Dendritic cell treated with granulocyte-macrophage colony-stimulating factor and Interleukin-4, amounts not matched to agents 40 ng/mL and 50 ng/mL, for 4 days (primary cell): ENCODE measurements around the gene ALDH1A1.

Experiments
- H3K27ac Mint-ChIP-seq: one replicate; pipeline ENCODE4 v1.8.0; 2022; ENCODE audit warnings: mild to moderate bottlenecking, mixed read lengths
- H3K27me3 Mint-ChIP-seq: one replicate; pipeline ENCODE4 v1.8.0; 2022; ENCODE audit warnings: mild to moderate bottlenecking, mixed read lengths
- H3K36me3 Mint-ChIP-seq: one replicate; pipeline ENCODE4 v1.8.0; 2022; ENCODE audit warnings: low read depth, mixed read lengths
- H3K4me1 Mint-ChIP-seq: one replicate; pipeline ENCODE4 v1.8.0; 2022; ENCODE audit warnings: low read depth, mixed read lengths
- H3K4me3 Mint-ChIP-seq: one replicate; pipeline ENCODE4 v1.8.0; 2022; ENCODE audit warnings: mild to moderate bottlenecking, moderate library complexity, mixed read lengths
- H3K9me3 Mint-ChIP-seq: one replicate; pipeline ENCODE4 v1.8.0; 2022; ENCODE audit warnings: mixed read lengths
- intact Hi-C: fragments of 100-400 bp; cut with micrococcal nuclease; formaldehyde crosslinking; loops from one replicate; pipeline ENCODE4 v1.15.0; 2022

ALDH1A1 gene

GRCh38 chr9:72958485-72959281, 5.8 kb upstream of the ALDH1A1 start:
- no peaks in the 10 kb centered on the region for H3K27me3 Mint-ChIP-seq

GRCh38 chr9:72955571-72955970, 2.7 kb upstream of the ALDH1A1 start:
- Mint-ChIP-seq H3K27me3 (no peaks in the 10 kb centered on the region), H3K27ac (peak overlapping the region; percentile 30), H3K9me3 (no peaks in the 10 kb centered on the region), H3K4me1 (peaks cover 32% of the 10 kb centered on the region), H3K36me3 (peaks cover 5% of the 10 kb centered on the region), H3K4me3 (no peak overlapping the region)
- intact Hi-C loops = loop anchor here (10.0 kb wide), 1 partner anchor 651 kb away; no protein-coding TSS in a partner anchor

More at GRCh38 chr9:72958485-72959281, 5.8 kb upstream of the ALDH1A1 start:
- Mint-ChIP-seq H3K9me3 (no peaks in the 10 kb centered on the region), H3K36me3 (peaks cover 5% of the 10 kb centered on the region), H3K27ac (no peak overlapping the region), H3K4me1 (peaks cover 14% of the 10 kb centered on the region), H3K4me3 (no peak overlapping the region)
- intact Hi-C loops = loop anchor here (10.0 kb wide), 1 partner anchor 654 kb away; no protein-coding TSS in a partner anchor

- intact Hi-C loops = loop anchor here (10.0 kb wide), 1 partner anchor 650 kb away; no protein-coding TSS in a partner anchor
- Mint-ChIP-seq H3K36me3 (peaks cover 5% of the 10 kb centered on the region), H3K27ac (peak overlapping the region; percentile 30), H3K27me3 (no peaks in the 10 kb centered on the region), H3K4me3 (no peak overlapping the region), H3K9me3 (no peaks in the 10 kb centered on the region), H3K4me1 (peaks cover 33% of the 10 kb centered on the region)
These were observed 2.2 kb upstream of the ALDH1A1 start for GRCh38 chr9:72955126-72955455.

DNA sequence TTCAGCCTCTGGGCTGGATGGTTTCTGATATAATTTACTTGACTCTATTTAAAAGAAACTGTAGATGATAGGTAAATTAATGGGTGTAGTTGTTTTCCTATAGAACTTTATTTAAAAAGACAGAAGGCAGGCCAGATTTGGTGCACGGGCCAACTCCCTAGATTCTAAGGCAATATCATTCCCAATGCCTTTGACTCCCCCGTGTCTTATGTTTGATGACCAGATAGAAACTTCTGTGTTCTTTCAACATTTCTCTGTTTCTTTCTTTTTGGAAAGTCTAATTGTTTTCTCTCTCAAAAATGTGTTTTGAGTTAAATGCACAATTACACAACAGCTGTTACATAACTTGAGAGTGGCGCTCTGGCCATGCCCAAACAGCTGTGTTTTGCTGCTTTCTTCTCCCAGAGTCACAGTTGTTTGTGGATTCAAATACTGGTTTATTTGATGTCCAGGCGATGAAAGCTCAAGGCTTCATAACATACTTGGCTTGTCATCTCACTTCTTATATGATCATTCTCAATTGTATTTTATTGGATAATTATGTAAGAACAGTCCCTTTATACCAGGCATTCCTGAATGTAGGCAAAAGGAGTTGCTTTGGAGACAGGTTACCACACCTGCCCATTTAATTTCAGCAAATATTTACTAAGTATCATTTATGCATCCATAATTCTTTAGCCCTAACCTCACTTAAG, 1.7 kb upstream of the ALDH1A1 start:
- intact Hi-C loops = loop anchor here (5.0 to 10.0 kb wide), 3 partner anchors 47 to 650 kb away; no protein-coding TSS in a partner anchor
- H3K27me3 Mint-ChIP-seq = peaks cover 2% of the 10 kb centered on the region
- peaks cover 5% of the 10 kb centered on the region for H3K36me3 Mint-ChIP-seq
- H3K4me3 Mint-ChIP-seq = no peak overlapping the region
- peaks cover 37% of the 10 kb centered on the region for H3K4me1 Mint-ChIP-seq
- no peak overlapping the region for H3K27ac Mint-ChIP-seq
- H3K9me3 Mint-ChIP-seq = no peaks in the 10 kb centered on the region

DNA sequence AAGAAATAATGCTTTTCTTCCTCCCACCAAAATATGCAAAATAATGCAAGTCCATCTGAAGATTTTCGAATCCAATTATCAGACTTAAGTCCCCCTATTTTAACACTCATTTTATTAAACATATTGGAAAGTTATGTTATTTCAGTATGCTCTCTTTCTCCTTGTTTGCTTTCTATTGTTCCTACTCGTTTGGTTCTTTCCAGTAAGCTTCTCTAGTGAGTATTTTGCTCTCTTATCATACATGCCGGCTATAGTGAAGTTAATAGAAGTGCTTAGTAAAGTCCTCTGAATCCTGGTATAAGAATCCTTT, 517 bp downstream of the ALDH1A1 start:
- peak overlapping the region; percentile 67 for H3K4me3 Mint-ChIP-seq
- peaks cover 54% of the 10 kb centered on the region for H3K4me1 Mint-ChIP-seq
- no peaks in the 10 kb centered on the region for H3K9me3 Mint-ChIP-seq
- peaks cover 5% of the 10 kb centered on the region for H3K36me3 Mint-ChIP-seq
- H3K27ac Mint-ChIP-seq = peak overlapping the region; percentile 79
- H3K27me3 Mint-ChIP-seq = peaks cover 4% of the 10 kb centered on the region
- intact Hi-C loops = loop anchor here (5.0 to 10.0 kb wide), 3 partner anchors 45 to 648 kb away; no protein-coding TSS in a partner anchor

DNA sequence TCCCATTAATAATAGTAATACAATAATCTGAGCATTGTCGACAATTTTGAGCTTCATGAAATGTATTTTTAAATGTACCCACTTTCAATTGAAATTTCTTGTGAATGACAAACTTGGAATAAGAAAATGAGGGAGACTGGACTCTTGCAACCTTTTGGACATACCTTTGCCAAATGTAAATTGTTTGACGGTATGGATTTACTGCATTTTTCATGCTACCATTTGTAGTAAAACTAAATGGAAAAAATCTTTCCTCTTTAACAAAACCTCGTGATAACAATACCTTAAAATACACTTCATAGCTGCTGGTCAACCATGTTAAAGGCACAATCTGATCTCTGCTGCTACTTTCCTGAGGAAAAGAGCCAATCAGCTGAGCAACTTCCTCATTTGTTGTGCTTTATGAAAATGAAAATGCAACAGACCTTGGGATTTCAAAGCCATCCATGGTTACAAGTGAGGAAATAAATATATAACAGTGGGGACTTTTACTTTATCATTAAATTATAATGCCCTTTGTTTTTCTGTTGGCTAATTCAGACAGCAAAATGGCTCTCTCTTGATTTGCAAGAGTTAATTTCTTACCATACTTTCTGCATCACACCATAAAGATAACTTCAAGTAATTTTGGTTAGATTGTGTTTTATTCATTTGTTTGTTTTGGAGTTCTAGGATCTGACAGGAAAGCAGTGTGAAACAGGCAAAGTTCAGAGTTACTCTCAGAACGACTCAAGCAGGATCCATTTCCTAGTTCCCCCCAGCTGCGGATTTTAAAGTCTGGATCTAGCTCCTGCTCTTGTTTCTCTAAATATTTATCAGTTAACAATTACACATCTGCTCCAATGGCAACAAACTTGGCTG, 1.1 kb downstream of the ALDH1A1 start:
- intact Hi-C loops = loop anchor here (5.0 to 10.0 kb wide), 3 partner anchors 44 to 647 kb away; no protein-coding TSS in a partner anchor
- H3K9me3 Mint-ChIP-seq = no peaks in the 10 kb centered on the region
- peaks cover 54% of the 10 kb centered on the region for H3K4me1 Mint-ChIP-seq
- peaks cover 5% of the 10 kb centered on the region for H3K36me3 Mint-ChIP-seq
- peak overlapping the region; percentile 67 for H3K4me3 Mint-ChIP-seq
- peaks cover 4% of the 10 kb centered on the region for H3K27me3 Mint-ChIP-seq
- H3K27ac Mint-ChIP-seq = peak overlapping the region; percentile 79

- Mint-ChIP-seq H3K4me3 (no peak overlapping the region), H3K27ac (peak overlapping the region; percentile 30), H3K4me1 (peaks cover 54% of the 10 kb centered on the region), H3K36me3 (peaks cover 4% of the 10 kb centered on the region), H3K27me3 (peaks cover 4% of the 10 kb centered on the region), H3K9me3 (no peaks in the 10 kb centered on the region)
- intact Hi-C loops = loop anchor here (5.0 to 10.0 kb wide), 3 partner anchors 44 to 646 kb away; no protein-coding TSS in a partner anchor
These were observed 1.9 kb downstream of the ALDH1A1 start for GRCh38 chr9:72950875-72951442.

DNA sequence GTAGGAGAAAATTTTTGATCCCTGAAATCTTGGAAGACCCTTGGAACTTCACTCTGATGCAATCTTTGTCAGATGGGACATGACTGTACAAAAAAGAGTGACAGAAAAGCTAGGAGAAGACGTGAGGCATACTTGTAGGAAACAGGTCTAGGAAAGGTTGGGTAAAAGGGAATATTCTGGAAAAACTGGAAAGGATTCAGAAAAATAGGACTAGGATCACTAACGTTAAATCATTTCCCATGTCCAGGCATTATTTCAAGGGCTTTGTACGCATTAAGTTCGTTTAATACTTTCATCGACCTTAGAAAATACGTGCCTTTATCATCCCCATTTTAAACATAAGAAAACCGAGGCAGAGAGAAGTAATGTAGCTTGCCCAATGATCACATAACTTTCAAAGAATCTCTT, 2.9 kb downstream of the ALDH1A1 start:
- no peaks in the 10 kb centered on the region for H3K36me3 Mint-ChIP-seq
- H3K4me3 Mint-ChIP-seq = no peak overlapping the region
- H3K4me1 Mint-ChIP-seq = peaks cover 45% of the 10 kb centered on the region
- intact Hi-C loops = loop anchor here (5.0 to 10.0 kb wide), 3 partner anchors 43 to 645 kb away; no protein-coding TSS in a partner anchor
- H3K27me3 Mint-ChIP-seq = peaks cover 4% of the 10 kb centered on the region
- no peaks in the 10 kb centered on the region for H3K9me3 Mint-ChIP-seq
- H3K27ac Mint-ChIP-seq = no peak overlapping the region

- peaks cover 41% of the 10 kb centered on the region for H3K4me1 Mint-ChIP-seq
These were observed 3.6 kb downstream of the ALDH1A1 start for GRCh38 chr9:72949244-72949582.

GRCh38 chr9:72948575-72949243, 4.1 kb downstream of the ALDH1A1 start:
- no peaks in the 10 kb centered on the region for H3K36me3 Mint-ChIP-seq
- no peaks in the 10 kb centered on the region for H3K9me3 Mint-ChIP-seq
- peak overlapping the region; percentile 33 for H3K27ac Mint-ChIP-seq
- intact Hi-C loops = no loop called here
- H3K27me3 Mint-ChIP-seq = peaks cover 4% of the 10 kb centered on the region
- no peak overlapping the region for H3K4me3 Mint-ChIP-seq
- H3K4me1 Mint-ChIP-seq = peaks cover 41% of the 10 kb centered on the region

More at GRCh38 chr9:72949244-72949582, 3.6 kb downstream of the ALDH1A1 start:
- Mint-ChIP-seq H3K27me3 (peaks cover 4% of the 10 kb centered on the region), H3K36me3 (no peaks in the 10 kb centered on the region), H3K9me3 (no peaks in the 10 kb centered on the region), H3K4me3 (no peak overlapping the region), H3K27ac (peak overlapping the region; percentile 33)
- intact Hi-C loops = no loop called here

GRCh38 chr9:72947984-72948465, 4.8 kb downstream of the ALDH1A1 start:
- Mint-ChIP-seq H3K9me3 (no peaks in the 10 kb centered on the region), H3K4me1 (peaks cover 41% of the 10 kb centered on the region), H3K27ac (peak overlapping the region; percentile 33), H3K27me3 (peaks cover 4% of the 10 kb centered on the region), H3K4me3 (no peak overlapping the region), H3K36me3 (no peaks in the 10 kb centered on the region)
- intact Hi-C loops = no loop called here

DNA sequence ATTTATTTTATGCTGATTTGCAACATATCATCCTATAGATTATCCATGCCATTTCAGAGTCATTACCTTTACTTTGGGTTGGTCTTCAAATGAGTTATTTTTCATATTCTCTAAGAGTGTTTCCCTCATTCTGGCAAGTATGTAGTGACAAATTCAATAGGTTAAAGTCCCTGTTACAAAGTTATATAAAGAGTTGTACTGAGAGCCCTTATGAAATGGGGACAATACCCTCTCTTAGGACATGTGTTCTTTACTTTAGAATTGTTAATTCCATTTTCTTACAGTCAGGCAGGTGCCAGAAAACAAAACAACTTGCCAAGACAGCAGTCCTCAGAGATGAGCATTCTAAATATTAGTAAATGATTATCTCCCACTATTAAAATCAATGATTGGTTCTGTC, 6.0 kb downstream of the ALDH1A1 start:
- Mint-ChIP-seq H3K27me3 (peaks cover 4% of the 10 kb centered on the region), H3K4me1 (peaks cover 32% of the 10 kb centered on the region), H3K4me3 (no peak overlapping the region), H3K27ac (no peak overlapping the region), H3K36me3 (no peaks in the 10 kb centered on the region), H3K9me3 (no peaks in the 10 kb centered on the region)
- intact Hi-C loops = no loop called here

DNA sequence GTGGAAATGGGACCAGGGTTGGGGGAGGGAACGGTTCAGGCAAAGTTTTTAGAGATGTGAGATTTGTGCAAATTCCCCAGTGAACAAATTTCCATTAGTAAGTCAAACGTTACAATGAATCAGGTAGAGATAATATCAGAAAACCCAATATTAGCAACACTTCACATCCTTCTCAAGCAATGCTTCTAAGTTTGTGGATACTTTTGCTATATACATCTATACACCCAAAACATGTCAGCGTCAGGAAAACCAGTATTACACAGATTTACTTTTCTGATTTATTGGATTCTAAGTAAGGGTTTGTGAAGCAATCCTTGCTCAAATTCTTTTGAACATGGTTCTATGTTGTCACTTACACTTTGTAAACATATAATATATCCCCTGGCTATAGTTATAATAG, 6.5 kb downstream of the ALDH1A1 start:
- Mint-ChIP-seq H3K4me3 (no peak overlapping the region), H3K4me1 (peaks cover 28% of the 10 kb centered on the region), H3K9me3 (no peaks in the 10 kb centered on the region), H3K27ac (no peak overlapping the region), H3K36me3 (no peaks in the 10 kb centered on the region), H3K27me3 (peaks cover 4% of the 10 kb centered on the region)
- intact Hi-C loops = no loop called here
